ENCODE results near the gene DCST1. TPM values are rescaled to one million over a fixed set of nuclear protein-coding genes. Genes with fewer than 3 reads are reported as not detected.

The DCST1 gene
- total and polyA plus RNA-seq, 2 of the 13 experiments (the other 11 are each of a cell fraction or from before 2014, with no cell fraction given) = 0.04 TPM; not detected in 1

DNA sequence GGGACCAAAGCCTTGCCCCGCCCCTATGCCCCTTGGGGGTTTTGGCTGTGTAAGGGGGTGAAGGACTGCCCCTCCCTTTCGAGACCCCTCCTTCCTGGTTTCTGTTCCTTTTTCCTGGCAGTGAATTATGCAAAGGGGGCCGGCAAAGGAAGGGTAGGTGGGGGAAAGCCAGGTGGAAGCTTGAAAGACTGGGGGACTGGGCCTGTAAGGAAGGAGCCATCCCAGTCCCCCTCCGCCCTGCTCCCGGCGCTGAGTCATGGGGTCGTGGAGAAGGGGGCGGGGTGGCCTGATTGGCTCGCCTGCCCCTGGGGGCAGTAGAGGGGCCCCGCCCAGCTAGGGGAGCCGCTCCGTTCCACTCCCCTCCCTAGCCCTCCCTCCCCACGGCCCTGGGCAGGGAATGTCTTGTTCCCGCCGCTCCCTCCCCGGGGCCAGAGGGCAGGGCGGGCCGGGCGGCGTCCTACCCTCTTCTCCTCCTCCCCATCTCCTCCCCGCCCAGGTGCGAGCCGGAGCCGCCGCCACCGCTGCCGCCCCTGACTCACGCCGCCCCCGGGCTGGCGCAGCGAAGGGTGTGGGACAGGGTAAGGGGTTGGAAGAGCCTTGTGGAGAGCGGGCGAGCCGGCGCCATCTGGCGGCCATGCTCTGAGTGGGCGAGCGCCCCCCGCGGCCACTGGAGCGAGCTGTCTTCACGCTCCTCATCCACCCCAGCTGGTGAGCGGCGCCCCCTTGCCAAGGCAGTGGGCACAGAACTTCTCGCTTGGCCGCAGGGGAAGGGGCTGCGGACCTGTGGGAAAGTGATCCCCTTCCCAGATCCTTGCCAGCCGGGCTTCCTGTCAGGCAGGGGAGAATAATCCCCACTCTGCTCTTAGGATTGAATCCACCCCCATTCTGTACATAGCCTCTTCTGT, 16.3 kb upstream of the DCST1 start (continued):
- TF ChIP-seq HDAC1 (CRISPR knock-in tag; IDR thresholded peaks at IDR 0.05) (peak; percentile 88), HOXA5 (CRISPR knock-in tag; IDR thresholded peaks at IDR 0.05) (peak; percentile 90), ZNF652 (CRISPR knock-in tag; IDR thresholded peaks at IDR 0.05; ENCODE audit: borderline replicate concordance, low read depth) (peak; percentile 56; the same call in 1 of the 2 replicates), TCF12 (IDR thresholded peaks at IDR 0.05) (no peak), TCF12 (CRISPR knock-in tag; IDR thresholded peaks at IDR 0.05) (peak; percentile 79; the same call in 1 of the 2 replicates), HOXA9 (CRISPR knock-in tag; IDR thresholded peaks at IDR 0.05; ENCODE audit: borderline replicate concordance) (no peak), CSRNP1 (CRISPR knock-in tag; IDR thresholded peaks at IDR 0.05) (no peak; the same call in 1 of the 2 replicates), ARNTL (CRISPR knock-in tag; IDR thresholded peaks at IDR 0.05) (peak; percentile 34; the same call in 1 of the 2 replicates), ZNF343 (CRISPR knock-in tag; IDR thresholded peaks at IDR 0.05) (0 out of 2 replicates have a peak, but pooled peaks have one; percentile 23), ZNF777 (CRISPR knock-in tag; IDR thresholded peaks at IDR 0.05) (peak; percentile 48), ZNF143 (CRISPR knock-in tag; IDR thresholded peaks at IDR 0.05) (peak; percentile 52; the same call in 1 of the 2 replicates), ZNF883 (CRISPR knock-in tag; IDR thresholded peaks at IDR 0.05; ENCODE audit: not compliant biosample characterization) (no peak), ZNF34 (CRISPR knock-in tag; IDR thresholded peaks at IDR 0.05; ENCODE audit: borderline replicate concordance) (peak; percentile 70; the same call in 1 of the 2 replicates), HMG20A (CRISPR knock-in tag; IDR thresholded peaks at IDR 0.05; ENCODE audit: borderline replicate concordance) (peak; percentile 30; the same call in 1 of the 2 replicates), BHLHE40 (IDR thresholded peaks at IDR 0.05; ENCODE audit: low read length) (peak; percentile 49; the same call in 1 of the 2 replicates), PRMT3 (CRISPR knock-in tag; IDR thresholded peaks at IDR 0.05; ENCODE audit: borderline replicate concordance, low read depth) (peak; percentile 57; the same call in 1 of the 2 replicates), ZNF710 (CRISPR knock-in tag; IDR thresholded peaks at IDR 0.05; ENCODE audit: borderline replicate concordance) (peak; percentile 83)
- TF ChIP-seq, protein P1, sequence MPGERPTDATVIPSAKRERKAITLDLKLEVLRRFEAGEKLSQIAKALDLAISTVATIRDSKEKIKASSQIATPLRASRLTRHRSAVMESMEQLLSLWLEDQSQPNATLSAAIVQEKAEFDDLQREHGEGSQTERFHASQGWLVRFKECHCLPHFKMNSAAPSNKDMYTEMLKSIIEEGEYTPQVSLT (CRISPR knock-in tag; IDR thresholded peaks at IDR 0.05; ENCODE audit: borderline replicate concordance, low read depth) = no peak
- TF ChIP-seq, protein P2, sequence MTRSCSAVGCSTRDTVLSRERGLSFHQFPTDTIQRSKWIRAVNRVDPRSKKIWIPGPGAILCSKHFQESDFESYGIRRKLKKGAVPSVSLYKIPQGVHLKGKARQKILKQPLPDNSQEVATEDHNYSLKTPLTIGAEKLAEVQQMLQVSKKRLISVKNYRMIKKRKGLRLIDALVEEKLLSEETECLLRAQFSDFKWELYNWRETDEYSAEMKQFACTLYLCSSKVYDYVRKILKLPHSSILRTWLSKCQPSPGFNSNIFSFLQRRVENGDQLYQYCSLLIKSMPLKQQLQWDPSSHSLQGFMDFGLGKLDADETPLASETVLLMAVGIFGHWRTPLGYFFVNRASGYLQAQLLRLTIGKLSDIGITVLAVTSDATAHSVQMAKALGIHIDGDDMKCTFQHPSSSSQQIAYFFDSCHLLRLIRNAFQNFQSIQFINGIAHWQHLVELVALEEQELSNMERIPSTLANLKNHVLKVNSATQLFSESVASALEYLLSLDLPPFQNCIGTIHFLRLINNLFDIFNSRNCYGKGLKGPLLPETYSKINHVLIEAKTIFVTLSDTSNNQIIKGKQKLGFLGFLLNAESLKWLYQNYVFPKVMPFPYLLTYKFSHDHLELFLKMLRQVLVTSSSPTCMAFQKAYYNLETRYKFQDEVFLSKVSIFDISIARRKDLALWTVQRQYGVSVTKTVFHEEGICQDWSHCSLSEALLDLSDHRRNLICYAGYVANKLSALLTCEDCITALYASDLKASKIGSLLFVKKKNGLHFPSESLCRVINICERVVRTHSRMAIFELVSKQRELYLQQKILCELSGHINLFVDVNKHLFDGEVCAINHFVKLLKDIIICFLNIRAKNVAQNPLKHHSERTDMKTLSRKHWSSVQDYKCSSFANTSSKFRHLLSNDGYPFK (CRISPR knock-in tag; IDR thresholded peaks at IDR 0.05; ENCODE audit: borderline replicate concordance) = peak; percentile 69; the same call in 1 of the 2 replicates
